GM12878 (cell line): ENCODE measurements around the gene MYADM. TPM values are rescaled to one million over a fixed set of nuclear protein-coding genes. Genes with fewer than 3 reads are reported as not detected.

Experiments
- ATAC-seq: fragments of 200-7000 bp; cut with Tn5 transposase; 3 replicates; pipeline ENCODE4 v1.9.1; 2020; ENCODE audit warnings: mild to moderate bottlenecking, moderate library complexity
- BruUV-seq: library from RNA; stranded (reverse); fragments of 400-500 nt; replicated peaks from 2 replicates; lab custom pipeline; 2021; lab: Mats Ljungman, UMichigan
- CTCF ChIA-PET: fragments of 300-600 bp; sonication (Branson Sonifier 250); formaldehyde crosslinking; extraction: SDS; loops from one replicate; lab custom pipeline; 2021; ENCODE audit warnings: inconsistent platforms; lab: Yijun Ruan, JAX
- POLR2A ChIA-PET: fragments of 350-600 bp; formaldehyde crosslinking; extraction: SDS; loops from one replicate; lab custom pipeline; 2021; ENCODE audit warnings: inconsistent platforms; lab: Charles Lee
- RAD21 ChIA-PET: fragments of 300-600 bp; sonication (Branson Sonifier 250); formaldehyde crosslinking; loops from one replicate; lab custom pipeline; 2023; ENCODE audit warnings: antibody characterized with exemption; ENCODE audit not compliant: unreplicated experiment; lab: Charles Lee
- SMC1A ChIA-PET: fragments of 300-600 bp; sonication (Branson Sonifier 250); formaldehyde crosslinking; loops from one replicate; lab custom pipeline; 2023; ENCODE audit not compliant: unreplicated experiment, uncharacterized antibody; lab: Charles Lee
- DNase-seq: peaks from one replicate; pipeline ENCODE4 v3.0.0-alpha.2; 2011; ENCODE audit warnings: low read depth, low spot score
- FAIRE-seq: peaks from 3 replicates; lab custom pipeline; 2011; peaks lifted over from hg19 to GRCh38; lab: Jason Lieb, UNC
- H2AFZ ChIP-seq: 2 replicates; pipeline ENCODE4 v1.6.0; 2011; ENCODE audit warnings: low read depth, low read length, control low read depth; ENCODE audit not compliant: control insufficient read depth
- H3K27ac ChIP-seq: 2 replicates; pipeline ENCODE4 v1.5.1; 2011; ENCODE audit warnings: control low read depth; ENCODE audit not compliant: control insufficient read depth, insufficient read depth
- H3K27me3 ChIP-seq, 2 experiments: replicated peaks in 1 of 2; 2 replicates each; pipeline versions ENCODE4 v1.6.0 to v1.6.1; 2011; ENCODE audit warnings: low read length in 1 of 2; ENCODE audit not compliant: control insufficient read depth in 2 of 2, insufficient read depth in 2 of 2
- H3K36me3 ChIP-seq, 2 experiments: 2 replicates each; pipeline ENCODE4 v1.5.1; 2011; ENCODE audit warnings: low read length in 1 of 2; ENCODE audit not compliant: control insufficient read depth in 2 of 2, insufficient read depth in 2 of 2
- H3K4me1 ChIP-seq: 2 replicates; pipeline ENCODE4 v1.6.1; 2011; ENCODE audit warnings: mild to moderate bottlenecking, low read length, moderate library complexity, mixed read lengths; ENCODE audit not compliant: control insufficient read depth, insufficient read depth
- H3K4me2 ChIP-seq: 2 replicates; pipeline ENCODE4 v1.6.0; 2011; ENCODE audit warnings: control low read depth; ENCODE audit not compliant: control insufficient read depth, insufficient read depth
- H3K4me3 ChIP-seq: fragments of 200-600 bp; sonication (generic); 2 replicates; pipeline ENCODE4 v1.5.1; 2016
- H3K79me2 ChIP-seq: 2 replicates; pipeline ENCODE4 v1.6.0; 2011; ENCODE audit warnings: low read length; ENCODE audit not compliant: control insufficient read depth, insufficient read depth
- H3K9ac ChIP-seq: 2 replicates; pipeline ENCODE4 v1.8.0; 2011; ENCODE audit warnings: low read length, control low read depth, mixed read lengths; ENCODE audit not compliant: control insufficient read depth, insufficient read depth
- H3K9me3 ChIP-seq: replicated peaks from 3 replicates; pipeline ENCODE4 v1.5.1; 2011; ENCODE audit warnings: mild to moderate bottlenecking, low read length; ENCODE audit not compliant: control insufficient read depth, insufficient read depth
- H4K20me1 ChIP-seq: 2 replicates; pipeline ENCODE4 v1.6.0; 2011; ENCODE audit not compliant: control insufficient read depth, insufficient read depth
- BHLHE40 ChIP-seq, 2 experiments: fragments of 450-650 bp in 1 of 2; IDR thresholded peaks; 2 replicates each; pipeline ENCODE4 v1.6.1; 2011 to 2017; ENCODE audit warnings: low read depth in 2 of 2, borderline replicate concordance in 1 of 2, improper control_type of control experiment in 1 of 2, low read length in 1 of 2, mild to moderate bottlenecking in 1 of 2
- EED ChIP-seq: sonication (generic); IDR thresholded peaks from 2 replicates; pipeline ENCODE4 v1.6.1; 2016; ENCODE audit warnings: antibody characterized with exemption, low read depth
- KDM1A ChIP-seq: fragments of 200-600 bp; sonication (generic); IDR thresholded peaks from 2 replicates; pipeline ENCODE4 v1.6.1; 2016; ENCODE audit warnings: borderline replicate concordance
- NR2F1 ChIP-seq: fragments of 450-650 bp; conservative IDR thresholded peaks from 2 replicates; pipeline ENCODE4 v1.6.1; 2017; ENCODE audit warnings: mild to moderate bottlenecking
- NRF1 ChIP-seq: conservative IDR thresholded peaks from 2 replicates; pipeline ENCODE4 v1.6.1; 2011; ENCODE audit warnings: mild to moderate bottlenecking, low read depth, low read length, improper control_type of control experiment
- STAT3 ChIP-seq: IDR thresholded peaks from 2 replicates; pipeline ENCODE4 v1.6.1; 2011; ENCODE audit warnings: low read depth, low read length, improper control_type of control experiment
- WGBS: methylation state at CpG from one replicate; pipeline ENCODE4 v1.1.6; 2016; ENCODE audit warnings: low lambda C conversion rate; ENCODE audit not compliant: insufficient replicate concordance, insufficient coverage; ENCODE audit errors: missing lambda C conversion rate; 5-methylcytosine and 5-hydroxymethylcytosine counted together
- in situ Hi-C: fragments of 300-500 bp; cut with MboI; formaldehyde crosslinking; loops from 9 replicates; pipeline ENCODE4 v1.14.3; 2018; ENCODE audit warnings: mixed read lengths
- intact Hi-C: fragments of 100-400 bp; cut with micrococcal nuclease; formaldehyde crosslinking; loops from one replicate; pipeline ENCODE4 v1.14.2; 2022; ENCODE audit not compliant: unreplicated experiment
- polyA plus RNA-seq, 11 experiments: library from polyadenylated mRNA; depleted of rRNA in 4 of 11; unstranded in 6 of 11; stranded (reverse) in 5 of 11; fragments of >200 nt; fragmentation: Nextera tagmentation in 4 of 11; fragmentation: Illumina TruSeq in 1 of 11; extraction: Ambion mirVana in 4 of 11; extraction: Trizol in 1 of 11; gene quantifications; 1 replicate in 1 of 11; 2 replicates in 10 of 11; pipeline versions ENCODE4 v1.2.1 to v1.2.3, GENCODE V29; 2011 to 2016; ENCODE audit warnings: inconsistent platforms in 2 of 11, missing spikeins in 2 of 11, low read depth in 1 of 11
- total RNA-seq, 4 experiments: library from RNA; depleted of rRNA in 3 of 4; stranded (reverse); fragments of >200 nt in 3 of 4; fragmentation: Illumina TruSeq in 1 of 4; extraction: Trizol in 1 of 4; gene quantifications; 2 replicates each; pipeline versions ENCODE4 v1.2.1 to v1.2.3, GENCODE V29; 2013 to 2021

Gene MYADM
- total and polyA plus RNA-seq, 10 of the 15 experiments (the other 5 are each of a cell fraction or from before 2014, with no cell fraction given): 0.04 to 0.46 (median 0.10) TPM

DNA sequence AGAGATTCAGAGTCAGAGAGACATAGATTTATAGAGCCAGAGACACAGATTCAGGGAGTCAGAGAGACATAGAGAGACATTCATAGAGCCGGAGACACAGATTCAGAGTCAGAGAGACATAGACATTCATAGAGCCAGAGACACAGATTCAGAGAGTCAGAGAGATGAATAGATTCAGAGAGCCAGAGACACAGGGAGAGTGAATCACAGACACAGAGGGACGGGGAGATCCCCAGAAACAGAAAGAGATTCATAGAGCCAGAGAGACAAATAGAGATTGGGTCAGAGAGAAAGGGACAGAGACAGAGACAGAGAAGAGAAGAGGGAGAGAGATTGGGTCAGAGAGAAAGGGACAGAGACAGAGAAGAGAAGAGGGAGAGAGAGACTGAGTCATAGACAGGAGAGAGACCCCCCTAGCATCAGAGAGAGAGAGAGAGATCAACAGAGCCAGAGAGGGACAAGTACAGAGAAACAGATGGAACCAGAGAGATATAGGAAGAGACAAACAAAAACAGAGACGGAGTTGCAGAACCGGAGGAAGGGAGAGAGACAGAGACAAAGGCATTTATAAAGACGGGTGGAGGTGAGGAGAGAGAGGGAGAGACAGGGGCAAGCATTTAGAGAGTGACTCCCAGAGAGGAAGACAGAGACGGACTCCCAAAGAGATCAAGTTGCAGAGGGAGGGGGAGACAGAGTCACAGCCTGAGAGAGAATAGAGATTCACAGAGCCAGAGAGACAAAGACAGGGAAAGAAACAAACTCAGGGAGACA, 13.2 kb downstream of the MYADM start:
- H3K27me3 ChIP-seq: no peaks in the 10 kb centered on the region
- FAIRE-seq (no peak), DNase-seq (no peak), ATAC-seq (no peak)
- in situ Hi-C loops (no loop called here), intact Hi-C loops (no loop called here)
- H3K4me2 ChIP-seq: no peak overlapping the region
- H2AFZ ChIP-seq: no peak overlapping the region
- SMC1A ChIA-PET: no interaction called here
- 9% methylated on average over 5 of the region's 6 CpGs for WGBS
- no peak for TF ChIP-seq KDM1A
- TF ChIP-seq EED: no peak
- no peak for TF ChIP-seq NRF1
- no peak overlapping the region for H3K9ac ChIP-seq
- no peaks in the 10 kb centered on the region; the same call in 2 of the 3 replicates for H3K9me3 ChIP-seq
- BruUV-seq: no TSS peak
- RAD21 ChIA-PET: no interaction called here
- POLR2A ChIA-PET: no interaction called here
- H3K4me3 ChIP-seq: no peak overlapping the region
- no peaks in the 10 kb centered on the region for H3K79me2 ChIP-seq
- CTCF ChIA-PET: no interaction called here
- no peaks in the 10 kb centered on the region for H4K20me1 ChIP-seq
- H3K36me3 ChIP-seq: no peaks in the 10 kb centered on the region
- no peak overlapping the region for H3K27ac ChIP-seq
- no peaks in the 10 kb centered on the region for H3K4me1 ChIP-seq

DNA sequence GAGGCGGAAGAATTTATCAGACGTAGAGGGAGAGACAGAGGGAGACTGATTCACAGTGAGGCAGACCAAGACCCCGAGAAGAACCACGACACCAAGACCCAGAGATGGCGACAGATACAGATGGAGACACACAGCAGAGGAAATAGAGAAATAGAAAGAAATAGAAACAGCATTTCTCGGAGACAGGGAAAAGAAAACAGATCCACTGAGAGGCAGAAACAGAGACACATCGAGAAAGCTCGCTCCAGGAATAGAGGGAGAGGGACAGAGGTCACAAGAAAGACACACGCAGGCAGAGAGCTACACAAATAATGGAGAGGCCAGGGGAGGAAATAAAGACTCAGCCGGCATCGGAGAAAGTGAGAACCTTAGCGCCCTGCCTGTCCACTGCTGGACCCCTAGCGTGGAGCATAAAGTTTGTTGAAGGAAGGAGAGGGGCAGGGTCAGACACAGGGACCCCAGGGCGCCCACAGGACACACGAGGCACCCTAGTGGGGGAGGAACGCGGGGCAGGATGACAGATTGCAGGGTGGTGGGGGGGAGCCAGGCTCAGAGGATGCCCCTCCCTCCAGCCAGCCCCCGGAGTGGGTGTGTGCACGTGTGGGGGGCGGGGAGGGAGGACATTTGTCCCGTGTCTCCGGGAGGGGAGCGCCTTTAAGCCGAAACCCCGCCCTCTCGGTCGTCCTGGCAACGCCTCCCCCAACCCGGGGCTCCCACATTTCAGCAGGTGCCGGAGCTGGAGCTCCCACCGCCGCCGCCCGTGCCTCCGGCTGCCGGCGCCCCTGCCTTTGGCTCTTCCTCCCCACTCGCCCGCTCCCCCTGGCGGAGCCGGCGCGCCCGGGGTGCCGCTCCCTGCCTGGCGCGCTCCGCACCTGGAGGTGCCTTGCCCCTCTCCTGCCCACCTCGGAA, 14.1 kb downstream of the MYADM start, which contains the start of gene PRKCG:
Gene PRKCG (plus strand): TSS at position 716 of the 909 bp plus-strand sequence. CDS start 298 bp downstream, outside the sequence.
- in situ Hi-C loops: no loop called here
- SMC1A ChIA-PET: no interaction called here
- Histone ChIP-seq H3K9ac (no peak within 1 kb of the TSS), H4K20me1 (no peaks in the 10 kb centered on the region), H3K4me2 (no peak within 1 kb of the TSS), H3K4me3 (no peak within 1 kb of the TSS), H3K79me2 (no peaks in the 10 kb centered on the region), H3K27ac (no peak within 1 kb of the TSS), H3K9me3 (no peaks in the 10 kb centered on the region; the same call in 2 of the 3 replicates), H3K4me1 (no peaks in the 10 kb centered on the region), H3K36me3 (no peaks in the 10 kb centered on the region), H3K27me3 (no peaks in the 10 kb centered on the region), H2AFZ (no peak within 1 kb of the TSS)
- CTCF ChIA-PET: no interaction called here
- BruUV-seq: no TSS peak
- RAD21 ChIA-PET: no interaction called here
- no peak for FAIRE-seq
- POLR2A ChIA-PET: no interaction called here
- DNase-seq: no peak
- no peak for TF ChIP-seq NR2F1
- no peak for TF ChIP-seq STAT3
- peak in 1 of 2 experiments; percentile 27; a peak in 1 of 4 replicates for TF ChIP-seq BHLHE40 (IDR thresholded peaks at IDR 0.05; ENCODE audit: borderline replicate concordance in 1 of 2, low read depth in 2 of 2, low read length in 1 of 2)
- WGBS: 7% methylated on average over 38 of the region's 49 CpGs
- no peak for ATAC-seq
- intact Hi-C loops: no loop called here
